ENCODE data around the gene MLST8.

GRCh38 chr16:2163211-2163881, 41.9 kb upstream of the MLST8 start:
- no peak for TF ChIP-seq IKZF3 (tag by site-specific recombination; IDR thresholded peaks at IDR 0.05)
- no peak for TF ChIP-seq ZNF24 (tag by site-specific recombination; IDR thresholded peaks at IDR 0.05)
- TF ChIP-seq ZNF354C (tag by site-specific recombination; IDR thresholded peaks at IDR 0.05; ENCODE audit: borderline replicate concordance, low read depth): no peak
- TF ChIP-seq ZSCAN18 (tag by site-specific recombination; IDR thresholded peaks at IDR 0.05): no peak
- no peak for TF ChIP-seq CTCF (tag by site-specific recombination; IDR thresholded peaks at IDR 0.05)
- TF ChIP-seq ZBTB11 (tag by site-specific recombination; conservative IDR thresholded peaks at IDR 0.05; ENCODE audit: low read depth): no peak
- no peak for TF ChIP-seq ZSCAN23 (tag by site-specific recombination; IDR thresholded peaks at IDR 0.05)
- no peak for TF ChIP-seq OVOL3 (tag by site-specific recombination; IDR thresholded peaks at IDR 0.05)
- no peak for TF ChIP-seq ZBTB49 (tag by site-specific recombination; IDR thresholded peaks at IDR 0.05; ENCODE audit: low read depth)
- no peak for TF ChIP-seq SP3 (tag by site-specific recombination; IDR thresholded peaks at IDR 0.05)
- TF ChIP-seq PATZ1 (tag by site-specific recombination; IDR thresholded peaks at IDR 0.05): no peak

All from HEK293 (cell line).